GM19025 (cell line): ENCODE results near the gene OTC.

Experiments
- ATAC-seq: cut with Tn5 transposase; IDR thresholded peaks from one replicate; pipeline ENCODE4 v1.9.1; 2021; ENCODE audit warnings: mild to moderate bottlenecking, low read depth, moderate library complexity; ENCODE audit not compliant: unreplicated experiment

Gene OTC

DNA sequence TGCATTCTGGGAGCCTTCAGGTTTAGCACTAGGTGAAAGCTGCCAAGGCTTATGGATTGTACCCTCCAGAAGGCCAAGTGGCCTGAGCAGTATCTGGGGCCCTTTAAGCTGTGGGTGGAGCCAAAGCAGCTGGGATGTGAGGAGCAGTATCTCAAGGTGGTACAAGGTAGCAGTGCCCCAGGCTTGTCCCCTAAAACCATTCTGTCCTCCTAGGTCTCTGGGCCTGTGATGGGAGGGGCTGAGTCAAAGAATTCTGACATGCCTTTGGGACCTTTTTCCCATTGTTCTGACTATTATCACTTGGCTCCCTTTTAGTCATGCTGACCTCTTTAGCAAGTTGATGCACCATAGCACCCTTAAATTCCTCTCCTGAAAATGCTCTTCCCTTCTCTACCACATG, 109.9 kb downstream of the OTC start:
- no peak for ATAC-seq

GRCh38 chrX:38465686-38466085, 113.3 kb downstream of the OTC start:
- ATAC-seq: no peak

DNA sequence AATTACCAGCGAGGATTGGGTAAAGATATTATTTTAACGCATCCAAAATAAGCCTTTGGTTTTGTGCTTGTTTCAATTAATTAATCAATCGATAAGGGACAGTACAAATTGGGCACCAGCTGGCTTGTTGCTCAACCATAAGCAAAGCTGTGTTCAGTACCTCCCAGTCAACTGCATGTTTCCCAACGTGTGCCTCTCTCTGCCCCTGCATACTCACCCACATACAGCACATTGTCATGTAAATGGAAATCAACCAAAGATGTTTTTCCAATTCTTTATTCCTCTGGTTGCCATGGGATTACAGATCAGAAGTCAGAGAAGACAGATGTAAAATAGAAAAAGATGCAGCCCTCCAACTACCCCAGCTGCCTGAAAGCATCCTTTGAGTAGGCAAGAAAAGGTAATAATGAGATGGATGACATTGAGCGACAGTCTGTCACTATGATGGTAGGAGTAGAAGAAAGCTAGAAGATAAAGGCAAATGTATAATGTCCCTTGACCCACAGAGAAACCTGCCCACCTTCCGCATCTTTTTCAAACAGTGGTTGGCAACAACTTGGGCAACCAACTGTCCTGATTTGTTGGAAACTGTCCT, 116.3 kb downstream of the OTC start:
- ATAC-seq: no peak
